Measurements from ENCODE around the gene G6PC2.

Gene G6PC2

GRCh38 chr2:168951871-168952270 is 50.8 kb downstream of the G6PC2 start:
- TF ChIP-seq, protein P1, sequence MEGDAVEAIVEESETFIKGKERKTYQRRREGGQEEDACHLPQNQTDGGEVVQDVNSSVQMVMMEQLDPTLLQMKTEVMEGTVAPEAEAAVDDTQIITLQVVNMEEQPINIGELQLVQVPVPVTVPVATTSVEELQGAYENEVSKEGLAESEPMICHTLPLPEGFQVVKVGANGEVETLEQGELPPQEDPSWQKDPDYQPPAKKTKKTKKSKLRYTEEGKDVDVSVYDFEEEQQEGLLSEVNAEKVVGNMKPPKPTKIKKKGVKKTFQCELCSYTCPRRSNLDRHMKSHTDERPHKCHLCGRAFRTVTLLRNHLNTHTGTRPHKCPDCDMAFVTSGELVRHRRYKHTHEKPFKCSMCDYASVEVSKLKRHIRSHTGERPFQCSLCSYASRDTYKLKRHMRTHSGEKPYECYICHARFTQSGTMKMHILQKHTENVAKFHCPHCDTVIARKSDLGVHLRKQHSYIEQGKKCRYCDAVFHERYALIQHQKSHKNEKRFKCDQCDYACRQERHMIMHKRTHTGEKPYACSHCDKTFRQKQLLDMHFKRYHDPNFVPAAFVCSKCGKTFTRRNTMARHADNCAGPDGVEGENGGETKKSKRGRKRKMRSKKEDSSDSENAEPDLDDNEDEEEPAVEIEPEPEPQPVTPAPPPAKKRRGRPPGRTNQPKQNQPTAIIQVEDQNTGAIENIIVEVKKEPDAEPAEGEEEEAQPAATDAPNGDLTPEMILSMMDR (IDR thresholded peaks at IDR 0.05) = no peak
- H3K27ac ChIP-seq = no peak overlapping the region
- no peaks in the 10 kb centered on the region for H3K4me1 ChIP-seq (ENCODE audit: control insufficient read depth in 1 of 2, insufficient read depth in 1 of 2, low read depth in 1 of 2, low read length in 1 of 2)
- H3K4me3 ChIP-seq (ENCODE audit: low read depth in 1 of 2, low read length in 1 of 2) = no peak overlapping the region
- no peaks in the 10 kb centered on the region for H3K9me3 ChIP-seq
- no peaks in the 10 kb centered on the region for H3K27me3 ChIP-seq
- no peaks in the 10 kb centered on the region for H3K36me3 ChIP-seq

- Histone ChIP-seq H3K27ac (no peak overlapping the region), H3K27me3 (no peaks in the 10 kb centered on the region)
Observed at GRCh38 chr2:168952424-168952823, 51.3 kb downstream of the G6PC2 start.

GRCh38 chr2:168954256-168954655 is 53.2 kb downstream of the G6PC2 start:
- Histone ChIP-seq H3K27ac (no peak overlapping the region), H3K27me3 (no peaks in the 10 kb centered on the region), H3K9me3 (no peaks in the 10 kb centered on the region), H3K4me3 (ENCODE audit: low read depth in 1 of 2, low read length in 1 of 2) (no peak overlapping the region), H3K4me1 (ENCODE audit: control insufficient read depth in 1 of 2, insufficient read depth in 1 of 2, low read depth in 1 of 2, low read length in 1 of 2) (no peaks in the 10 kb centered on the region), H3K36me3 (no peaks in the 10 kb centered on the region)
- TF ChIP-seq, protein P1 (IDR thresholded peaks at IDR 0.05) = no peak

More at GRCh38 chr2:168952424-168952823, 51.3 kb downstream of the G6PC2 start:
- TF ChIP-seq, protein P1 (IDR thresholded peaks at IDR 0.05) = no peak
- no peaks in the 10 kb centered on the region for H3K9me3 ChIP-seq
- H3K36me3 ChIP-seq = no peaks in the 10 kb centered on the region
- no peaks in the 10 kb centered on the region for H3K4me1 ChIP-seq (ENCODE audit: control insufficient read depth in 1 of 2, insufficient read depth in 1 of 2, low read depth in 1 of 2, low read length in 1 of 2)
- no peak overlapping the region for H3K4me3 ChIP-seq (ENCODE audit: low read depth in 1 of 2, low read length in 1 of 2)

GRCh38 chr2:168955321-168955720 is 54.2 kb downstream of the G6PC2 start:
- Histone ChIP-seq H3K9me3 (no peaks in the 10 kb centered on the region), H3K27me3 (no peaks in the 10 kb centered on the region)
- TF ChIP-seq, protein P1 (IDR thresholded peaks at IDR 0.05) = no peak

GRCh38 chr2:168956392-168956791 is 55.3 kb downstream of the G6PC2 start:
- Histone ChIP-seq H3K4me3 (ENCODE audit: low read depth in 1 of 2, low read length in 1 of 2) (no peak overlapping the region), H3K9me3 (no peaks in the 10 kb centered on the region), H3K27ac (no peak overlapping the region), H3K4me1 (ENCODE audit: control insufficient read depth in 1 of 2, insufficient read depth in 1 of 2, low read depth in 1 of 2, low read length in 1 of 2) (peaks cover under 1% of the 10 kb centered on the region in 2 experiments), H3K27me3 (no peaks in the 10 kb centered on the region), H3K36me3 (no peaks in the 10 kb centered on the region)
- TF ChIP-seq, protein P1 (IDR thresholded peaks at IDR 0.05) = no peak

More at GRCh38 chr2:168955321-168955720, 54.2 kb downstream of the G6PC2 start:
- H3K4me1 ChIP-seq (ENCODE audit: control insufficient read depth in 1 of 2, insufficient read depth in 1 of 2, low read depth in 1 of 2, low read length in 1 of 2) = no peaks in the 10 kb centered on the region
- H3K4me3 ChIP-seq (ENCODE audit: low read depth in 1 of 2, low read length in 1 of 2) = no peak overlapping the region
- no peak overlapping the region for H3K27ac ChIP-seq
- no peaks in the 10 kb centered on the region for H3K36me3 ChIP-seq

Measured in neutrophil (primary cell).